Activated CD8-positive, alpha-beta memory T cell treated with anti-CD3 and anti-CD28 coated beads, Interleukin-2, amount 10 ng/mL, durations not matched to agents 7 days and 5 days (primary cell): Measurements from ENCODE around the gene KDM2A. TPM values are rescaled to one million over a fixed set of nuclear protein-coding genes. Genes with fewer than 3 reads are reported as not detected.

ENCODE experiments used
- ATAC-seq: fragments of 150-1000 bp; cut with Tn5 transposase; one replicate; pipeline ENCODE4 v1.10.0; 2021; ENCODE audit warnings: moderate library complexity
- CTCF ChIA-PET: fragments of 350-600 bp; sonication (Branson Sonifier 250); formaldehyde crosslinking; loops from one replicate; lab custom pipeline; 2021; ENCODE audit warnings: antibody characterized with exemption; lab: Charles Lee
- DNase-seq: peaks from one replicate; pipeline ENCODE4 v3.0.0-alpha.2; 2020
- H3K27ac Mint-ChIP-seq: one replicate; pipeline ENCODE4 v1.8.0; 2021; ENCODE audit warnings: mild to moderate bottlenecking, mixed read lengths
- H3K27me3 Mint-ChIP-seq: one replicate; pipeline ENCODE4 v1.8.0; 2021; ENCODE audit warnings: mixed read lengths
- H3K36me3 Mint-ChIP-seq: one replicate; pipeline ENCODE4 v1.8.0; 2021; ENCODE audit warnings: mild to moderate bottlenecking, mixed read lengths
- H3K4me1 Mint-ChIP-seq: one replicate; pipeline ENCODE4 v1.8.0; 2021; ENCODE audit warnings: mixed read lengths
- H3K4me3 Mint-ChIP-seq: one replicate; pipeline ENCODE4 v1.8.0; 2021; ENCODE audit warnings: mild to moderate bottlenecking, moderate library complexity, mixed read lengths
- H3K9me3 Mint-ChIP-seq: one replicate; pipeline ENCODE4 v1.8.0; 2022; ENCODE audit warnings: low read depth, mixed read lengths
- total RNA-seq, 2 experiments: library from RNA; stranded (reverse); gene quantifications; one replicate each; pipeline ENCODE4 v1.2.3, GENCODE V29; 2021

The KDM2A gene
- total RNA-seq, 2 experiments from 2014 or later: 93.6 to 116 TPM

- peak overlapping the region; percentile 57 for H3K4me3 Mint-ChIP-seq
- no peak for ATAC-seq
- H3K9me3 Mint-ChIP-seq: no peaks in the 10 kb centered on the region
- H3K4me1 Mint-ChIP-seq: peaks cover 71% of the 10 kb centered on the region
- no peak for DNase-seq
- H3K36me3 Mint-ChIP-seq: peaks cover 46% of the 10 kb centered on the region
- CTCF ChIA-PET: interaction anchor here (0.8 to 5.7 kb wide), 12 partner anchors 10 to 844 kb away, joined by 3 to 59 read pairs (median 6); partner anchors contain the start of genes ANKRD13D and GRK2
- H3K27me3 Mint-ChIP-seq: no peaks in the 10 kb centered on the region
- peak overlapping the region; percentile 86 for H3K27ac Mint-ChIP-seq
These were observed 159.3 kb downstream of the KDM2A start for GRCh38 chr11:67278135-67278938.

GRCh38 chr11:67278939-67279588 lies 160.0 kb downstream of the KDM2A start:
- no peaks in the 10 kb centered on the region for H3K9me3 Mint-ChIP-seq
- no peak for DNase-seq
- CTCF ChIA-PET: interaction anchor here (1.7 to 5.7 kb wide), 3 partner anchors 9 to 38 kb away, joined by 4 to 59 read pairs (median 41); partner anchors contain the start of genes ANKRD13D and GRK2
- peak overlapping the region; percentile 86 for H3K27ac Mint-ChIP-seq
- no peaks in the 10 kb centered on the region for H3K27me3 Mint-ChIP-seq
- peaks cover 49% of the 10 kb centered on the region for H3K36me3 Mint-ChIP-seq
- no peak for ATAC-seq
- peaks cover 69% of the 10 kb centered on the region for H3K4me1 Mint-ChIP-seq
- no peak overlapping the region for H3K4me3 Mint-ChIP-seq

- Mint-ChIP-seq H3K4me3 (no peak overlapping the region), H3K9me3 (no peaks in the 10 kb centered on the region), H3K27me3 (no peaks in the 10 kb centered on the region), H3K36me3 (peaks cover 46% of the 10 kb centered on the region), H3K27ac (peak overlapping the region; percentile 86), H3K4me1 (peaks cover 63% of the 10 kb centered on the region)
- no peak for ATAC-seq
- CTCF ChIA-PET: interaction anchor here (1.7 to 5.7 kb wide), 3 partner anchors 9 to 38 kb away, joined by 4 to 59 read pairs (median 41); partner anchors contain the start of genes ANKRD13D and GRK2
- DNase-seq: no peak
These were observed 160.7 kb downstream of the KDM2A start for GRCh38 chr11:67279589-67280340.

GRCh38 chr11:67280341-67280787 lies 161.3 kb downstream of the KDM2A start:
- Mint-ChIP-seq H3K4me1 (peaks cover 62% of the 10 kb centered on the region), H3K27ac (peak overlapping the region; percentile 86), H3K9me3 (no peaks in the 10 kb centered on the region), H3K27me3 (no peaks in the 10 kb centered on the region), H3K4me3 (no peak overlapping the region), H3K36me3 (peaks cover 48% of the 10 kb centered on the region)
- DNase-seq (no peak), ATAC-seq (no peak)
- CTCF ChIA-PET: interaction anchor here (4.3 to 5.7 kb wide), 2 partner anchors 8 to 13 kb away, joined by 41 to 59 read pairs; partner anchors contain the start of genes ANKRD13D and GRK2

- no peak overlapping the region for H3K27ac Mint-ChIP-seq
- CTCF ChIA-PET: interaction anchor here (4.3 to 5.7 kb wide), 2 partner anchors 7 to 13 kb away, joined by 41 to 59 read pairs; partner anchors contain the start of genes ANKRD13D and GRK2
These were observed 161.9 kb downstream of the KDM2A start for GRCh38 chr11:67280788-67281551.

GRCh38 chr11:67281552-67282150 lies 162.6 kb downstream of the KDM2A start:
- Mint-ChIP-seq H3K27me3 (no peaks in the 10 kb centered on the region), H3K4me3 (no peak overlapping the region), H3K27ac (no peak overlapping the region), H3K36me3 (peaks cover 46% of the 10 kb centered on the region), H3K9me3 (no peaks in the 10 kb centered on the region), H3K4me1 (peaks cover 58% of the 10 kb centered on the region)
- CTCF ChIA-PET: interaction anchor here (1.0 to 15.2 kb wide), 3 partner anchors 11 to 36 kb away, joined by 3 to 137 read pairs (median 6); partner anchors contain the start of gene GRK2
- ATAC-seq: no peak
- no peak for DNase-seq

More at GRCh38 chr11:67280788-67281551, 161.9 kb downstream of the KDM2A start:
- peaks cover 46% of the 10 kb centered on the region for H3K36me3 Mint-ChIP-seq
- H3K27me3 Mint-ChIP-seq: no peaks in the 10 kb centered on the region
- peaks cover 58% of the 10 kb centered on the region for H3K4me1 Mint-ChIP-seq
- H3K4me3 Mint-ChIP-seq: no peak overlapping the region
- no peaks in the 10 kb centered on the region for H3K9me3 Mint-ChIP-seq
- ATAC-seq (no peak), DNase-seq (no peak)

GRCh38 chr11:67282155-67282875 lies 163.3 kb downstream of the KDM2A start:
- peak overlapping the region; percentile 71 for H3K27ac Mint-ChIP-seq
- H3K9me3 Mint-ChIP-seq: no peaks in the 10 kb centered on the region
- H3K27me3 Mint-ChIP-seq: no peaks in the 10 kb centered on the region
- peaks cover 58% of the 10 kb centered on the region for H3K4me1 Mint-ChIP-seq
- H3K36me3 Mint-ChIP-seq: peaks cover 47% of the 10 kb centered on the region
- no peak overlapping the region for H3K4me3 Mint-ChIP-seq
- DNase-seq (no peak), ATAC-seq (no peak)
- CTCF ChIA-PET: interaction anchor here (1.0 to 15.2 kb wide), 3 partner anchors 12 to 35 kb away, joined by 3 to 137 read pairs (median 6); partner anchors contain the start of gene GRK2

- H3K4me3 Mint-ChIP-seq: no peak overlapping the region
- CTCF ChIA-PET: interaction anchor here (1.0 to 15.2 kb wide), 4 partner anchors 12 to 35 kb away, joined by 3 to 137 read pairs (median 4); partner anchors contain the start of gene GRK2
- H3K36me3 Mint-ChIP-seq: peaks cover 48% of the 10 kb centered on the region
These were observed 163.9 kb downstream of the KDM2A start for GRCh38 chr11:67282876-67283371.

GRCh38 chr11:67283481-67283963 lies 164.5 kb downstream of the KDM2A start:
- peaks cover 56% of the 10 kb centered on the region for H3K4me1 Mint-ChIP-seq
- H3K36me3 Mint-ChIP-seq: peaks cover 44% of the 10 kb centered on the region
- no peaks in the 10 kb centered on the region for H3K9me3 Mint-ChIP-seq

More at GRCh38 chr11:67282876-67283371, 163.9 kb downstream of the KDM2A start:
- H3K27me3 Mint-ChIP-seq: no peaks in the 10 kb centered on the region
- DNase-seq (no peak), ATAC-seq (no peak)
- peak overlapping the region; percentile 71 for H3K27ac Mint-ChIP-seq
- H3K9me3 Mint-ChIP-seq: no peaks in the 10 kb centered on the region
- peaks cover 58% of the 10 kb centered on the region for H3K4me1 Mint-ChIP-seq

GRCh38 chr11:67284811-67285540 lies 165.9 kb downstream of the KDM2A start:
- Mint-ChIP-seq H3K4me1 (peaks cover 48% of the 10 kb centered on the region), H3K4me3 (no peak overlapping the region), H3K36me3 (peaks cover 35% of the 10 kb centered on the region)

More at GRCh38 chr11:67283481-67283963, 164.5 kb downstream of the KDM2A start:
- no peak for DNase-seq
- peak overlapping the region; percentile 40 for H3K27ac Mint-ChIP-seq
- H3K27me3 Mint-ChIP-seq: no peaks in the 10 kb centered on the region
- CTCF ChIA-PET: interaction anchor here (1.5 to 15.2 kb wide), 2 partner anchors 13 to 35 kb away, joined by 3 to 137 read pairs; partner anchors contain the start of gene GRK2
- H3K4me3 Mint-ChIP-seq: no peak overlapping the region
- no peak for ATAC-seq

More at GRCh38 chr11:67284811-67285540, 165.9 kb downstream of the KDM2A start:
- H3K27ac Mint-ChIP-seq: peak overlapping the region; percentile 12
- ATAC-seq (no peak), DNase-seq (no peak)
- CTCF ChIA-PET: interaction anchor here (0.6 to 15.2 kb wide), 2 partner anchors 14 to 176 kb away, joined by 3 to 137 read pairs; partner anchors contain the start of gene GRK2
- H3K9me3 Mint-ChIP-seq: no peaks in the 10 kb centered on the region
- H3K27me3 Mint-ChIP-seq: no peaks in the 10 kb centered on the region
